ENCODE measurements around the gene PARD6B.
"Not testable (repeated sequence)": the region's sequence is repeated elsewhere in the genome, so short reads cannot be mapped to it uniquely, and the experiment has no call there.

The PARD6B gene

GRCh38 chr20:50714426-50714825 lies 17.0 kb upstream of the PARD6B start:
- H3K9me3 Mint-ChIP-seq; H3K36me3 Mint-ChIP-seq (ENCODE audit: low read depth); H3K4me1 Mint-ChIP-seq (ENCODE audit: low read depth); H3K4me3 Mint-ChIP-seq; H3K27ac Mint-ChIP-seq: not testable (repeated sequence)
- peaks cover 27% of the 10 kb centered on the region for H3K27me3 Mint-ChIP-seq (ENCODE audit: low read depth)

DNA sequence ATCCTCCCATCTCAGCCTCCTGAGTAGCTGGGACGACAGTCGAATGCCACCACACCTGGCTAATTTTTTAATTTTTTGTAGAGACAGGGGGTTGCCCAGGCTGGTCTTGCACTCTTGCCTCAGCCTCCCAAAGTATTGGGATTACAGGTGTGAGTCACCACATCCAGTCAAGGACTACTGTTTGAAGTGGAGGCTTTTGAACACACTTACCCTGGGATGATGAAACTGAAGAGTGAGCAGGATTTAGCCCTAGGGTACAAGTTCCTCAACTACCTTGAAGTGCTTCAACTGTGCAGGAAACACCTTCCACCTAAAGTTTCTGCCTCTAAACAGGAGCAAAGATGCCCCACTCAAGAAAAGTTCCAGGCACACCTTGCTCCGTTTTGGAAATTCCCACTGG lies 15.7 kb upstream of the PARD6B start:
- Mint-ChIP-seq H3K4me3 (no peak overlapping the region), H3K27me3 (ENCODE audit: low read depth) (peaks cover 27% of the 10 kb centered on the region), H3K36me3 (ENCODE audit: low read depth) (no peaks in the 10 kb centered on the region), H3K4me1 (ENCODE audit: low read depth) (no peaks in the 10 kb centered on the region), H3K9me3 (no peaks in the 10 kb centered on the region), H3K27ac (no peak overlapping the region)

GRCh38 chr20:50716518-50716917 lies 14.9 kb upstream of the PARD6B start:
- Mint-ChIP-seq H3K9me3 (no peaks in the 10 kb centered on the region), H3K27me3 (ENCODE audit: low read depth) (peaks cover 21% of the 10 kb centered on the region), H3K4me3 (no peak overlapping the region), H3K4me1 (ENCODE audit: low read depth) (no peaks in the 10 kb centered on the region), H3K36me3 (ENCODE audit: low read depth) (no peaks in the 10 kb centered on the region), H3K27ac (no peak overlapping the region)

DNA sequence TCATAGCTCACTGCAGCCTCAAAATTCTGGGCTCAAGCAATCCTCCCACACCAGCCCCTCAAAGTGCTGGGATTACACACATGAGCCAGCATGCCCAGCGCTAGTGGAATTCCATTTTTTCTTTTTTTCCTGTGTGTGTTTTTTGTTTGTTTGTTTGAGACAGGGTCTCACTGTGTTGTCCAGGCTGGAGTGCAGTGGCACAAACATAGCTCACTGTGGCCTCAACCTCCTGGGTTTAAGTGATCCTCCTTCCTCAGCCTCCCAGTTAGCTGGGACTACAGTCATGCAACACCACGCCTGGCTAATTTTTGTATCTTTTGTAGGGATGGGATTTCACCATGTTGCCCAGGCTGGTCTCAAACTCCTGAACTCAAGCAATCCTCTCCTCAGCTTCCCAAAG lies 14.1 kb upstream of the PARD6B start:
- Mint-ChIP-seq H3K4me1 (ENCODE audit: low read depth) (no peaks in the 10 kb centered on the region), H3K27ac (no peak overlapping the region), H3K4me3 (no peak overlapping the region), H3K9me3 (no peaks in the 10 kb centered on the region), H3K27me3 (ENCODE audit: low read depth) (peaks cover 21% of the 10 kb centered on the region), H3K36me3 (ENCODE audit: low read depth) (no peaks in the 10 kb centered on the region)

- H3K36me3 Mint-ChIP-seq (ENCODE audit: low read depth): no peaks in the 10 kb centered on the region
- no peaks in the 10 kb centered on the region for H3K9me3 Mint-ChIP-seq
- H3K27me3 Mint-ChIP-seq (ENCODE audit: low read depth): peaks cover 13% of the 10 kb centered on the region
- no peak overlapping the region for H3K27ac Mint-ChIP-seq
- H3K4me1 Mint-ChIP-seq (ENCODE audit: low read depth): no peaks in the 10 kb centered on the region
- no peak overlapping the region for H3K4me3 Mint-ChIP-seq
Measured at GRCh38 chr20:50717974-50718761, 13.2 kb upstream of the PARD6B start.

DNA sequence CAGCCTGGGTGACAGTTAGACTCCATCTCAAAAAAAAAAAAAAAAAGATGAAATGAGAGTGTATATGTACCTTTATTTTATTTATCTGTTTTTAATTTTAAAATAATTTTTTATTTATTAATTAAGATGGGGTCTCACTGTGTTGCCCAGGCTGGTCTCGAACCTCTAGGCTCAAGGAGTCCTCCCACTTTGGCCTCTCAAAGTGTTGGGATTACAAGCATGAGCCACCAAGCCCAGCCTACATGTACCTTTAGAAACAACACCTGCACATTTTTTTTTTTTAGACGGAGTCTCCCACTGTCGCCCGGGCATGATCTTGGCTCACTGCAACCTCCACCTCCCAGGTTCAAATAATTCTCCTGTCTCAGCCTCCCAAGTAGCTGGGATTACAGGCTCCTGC lies 12.1 kb upstream of the PARD6B start:
- Mint-ChIP-seq H3K4me3 (no peak overlapping the region), H3K27ac (no peak overlapping the region), H3K4me1 (ENCODE audit: low read depth) (no peaks in the 10 kb centered on the region), H3K27me3 (ENCODE audit: low read depth) (peaks cover 12% of the 10 kb centered on the region), H3K36me3 (ENCODE audit: low read depth) (no peaks in the 10 kb centered on the region), H3K9me3 (no peaks in the 10 kb centered on the region)

DNA sequence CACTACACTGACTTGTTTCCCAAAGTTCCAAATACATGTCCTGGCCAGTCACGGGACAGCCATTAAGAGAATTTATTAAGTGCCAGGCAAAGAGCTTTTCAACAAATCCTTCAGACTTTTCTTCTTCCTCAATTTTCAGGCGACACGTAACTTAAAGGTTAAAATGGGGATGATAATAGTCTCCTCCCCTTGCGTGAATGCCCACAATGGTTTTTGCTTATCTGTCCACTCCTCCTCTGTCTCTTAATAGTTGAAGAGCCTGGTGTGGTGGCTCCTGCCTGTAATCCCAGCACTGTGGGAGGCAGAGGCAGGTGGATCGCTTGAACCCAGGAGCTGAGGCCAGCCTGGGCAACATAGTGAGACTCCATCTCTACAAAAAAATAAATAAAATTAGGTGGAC lies 11.4 kb upstream of the PARD6B start:
- H3K36me3 Mint-ChIP-seq (ENCODE audit: low read depth): no peaks in the 10 kb centered on the region
- H3K27me3 Mint-ChIP-seq (ENCODE audit: low read depth): peaks cover 12% of the 10 kb centered on the region
- no peak overlapping the region for H3K27ac Mint-ChIP-seq
- no peaks in the 10 kb centered on the region for H3K9me3 Mint-ChIP-seq
- H3K4me3 Mint-ChIP-seq: no peak overlapping the region
- H3K4me1 Mint-ChIP-seq (ENCODE audit: low read depth): no peaks in the 10 kb centered on the region

DNA sequence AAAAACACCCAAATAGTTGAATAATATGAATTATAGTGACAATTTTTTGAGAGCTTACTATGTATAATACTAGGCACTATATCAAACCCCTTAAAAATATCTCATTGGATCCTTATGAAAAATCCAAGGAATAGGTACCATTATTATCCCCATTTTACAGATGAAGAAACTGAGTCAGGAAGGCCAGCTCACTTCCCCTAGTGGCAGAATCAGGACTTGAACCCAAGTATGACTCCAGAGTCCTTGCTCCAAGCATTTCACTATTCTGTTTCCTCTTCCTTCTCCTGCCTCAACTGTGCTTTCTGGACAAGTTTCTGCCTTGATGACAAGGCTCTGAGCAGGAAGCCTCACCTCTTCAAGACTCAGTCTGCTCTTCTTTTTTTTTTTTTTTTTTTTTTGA lies 10.8 kb upstream of the PARD6B start:
- Mint-ChIP-seq H3K27ac (no peak overlapping the region), H3K4me1 (ENCODE audit: low read depth) (no peaks in the 10 kb centered on the region), H3K36me3 (ENCODE audit: low read depth) (no peaks in the 10 kb centered on the region), H3K27me3 (ENCODE audit: low read depth) (peaks cover 12% of the 10 kb centered on the region), H3K4me3 (no peak overlapping the region), H3K9me3 (no peaks in the 10 kb centered on the region)

- peaks cover 9% of the 10 kb centered on the region for H3K27me3 Mint-ChIP-seq (ENCODE audit: low read depth)
- no peak overlapping the region for H3K27ac Mint-ChIP-seq
- H3K4me3 Mint-ChIP-seq: no peak overlapping the region
- H3K36me3 Mint-ChIP-seq (ENCODE audit: low read depth): no peaks in the 10 kb centered on the region
- no peaks in the 10 kb centered on the region for H3K9me3 Mint-ChIP-seq
- no peaks in the 10 kb centered on the region for H3K4me1 Mint-ChIP-seq (ENCODE audit: low read depth)
Measured at GRCh38 chr20:50721881-50722281, 9.5 kb upstream of the PARD6B start.

GRCh38 chr20:50722424-50723155 lies 8.8 kb upstream of the PARD6B start:
- Mint-ChIP-seq H3K36me3 (ENCODE audit: low read depth) (no peaks in the 10 kb centered on the region), H3K4me3 (no peak overlapping the region), H3K4me1 (ENCODE audit: low read depth) (no peaks in the 10 kb centered on the region), H3K27me3 (ENCODE audit: low read depth) (peaks cover 9% of the 10 kb centered on the region), H3K9me3 (no peaks in the 10 kb centered on the region), H3K27ac (no peak overlapping the region)

GRCh38 chr20:50723672-50724071 lies 7.7 kb upstream of the PARD6B start:
- H3K4me1 Mint-ChIP-seq (ENCODE audit: low read depth): no peaks in the 10 kb centered on the region
- H3K27ac Mint-ChIP-seq: no peak overlapping the region
- no peaks in the 10 kb centered on the region for H3K36me3 Mint-ChIP-seq (ENCODE audit: low read depth)
- no peaks in the 10 kb centered on the region for H3K27me3 Mint-ChIP-seq (ENCODE audit: low read depth)
- no peak overlapping the region for H3K4me3 Mint-ChIP-seq
- no peaks in the 10 kb centered on the region for H3K9me3 Mint-ChIP-seq

- Mint-ChIP-seq H3K27ac (no peak overlapping the region), H3K4me1 (ENCODE audit: low read depth) (no peaks in the 10 kb centered on the region), H3K9me3 (no peaks in the 10 kb centered on the region), H3K4me3 (no peak overlapping the region), H3K27me3 (ENCODE audit: low read depth) (no peaks in the 10 kb centered on the region), H3K36me3 (ENCODE audit: low read depth) (no peaks in the 10 kb centered on the region)
Measured at GRCh38 chr20:50724112-50724725, 7.2 kb upstream of the PARD6B start.

DNA sequence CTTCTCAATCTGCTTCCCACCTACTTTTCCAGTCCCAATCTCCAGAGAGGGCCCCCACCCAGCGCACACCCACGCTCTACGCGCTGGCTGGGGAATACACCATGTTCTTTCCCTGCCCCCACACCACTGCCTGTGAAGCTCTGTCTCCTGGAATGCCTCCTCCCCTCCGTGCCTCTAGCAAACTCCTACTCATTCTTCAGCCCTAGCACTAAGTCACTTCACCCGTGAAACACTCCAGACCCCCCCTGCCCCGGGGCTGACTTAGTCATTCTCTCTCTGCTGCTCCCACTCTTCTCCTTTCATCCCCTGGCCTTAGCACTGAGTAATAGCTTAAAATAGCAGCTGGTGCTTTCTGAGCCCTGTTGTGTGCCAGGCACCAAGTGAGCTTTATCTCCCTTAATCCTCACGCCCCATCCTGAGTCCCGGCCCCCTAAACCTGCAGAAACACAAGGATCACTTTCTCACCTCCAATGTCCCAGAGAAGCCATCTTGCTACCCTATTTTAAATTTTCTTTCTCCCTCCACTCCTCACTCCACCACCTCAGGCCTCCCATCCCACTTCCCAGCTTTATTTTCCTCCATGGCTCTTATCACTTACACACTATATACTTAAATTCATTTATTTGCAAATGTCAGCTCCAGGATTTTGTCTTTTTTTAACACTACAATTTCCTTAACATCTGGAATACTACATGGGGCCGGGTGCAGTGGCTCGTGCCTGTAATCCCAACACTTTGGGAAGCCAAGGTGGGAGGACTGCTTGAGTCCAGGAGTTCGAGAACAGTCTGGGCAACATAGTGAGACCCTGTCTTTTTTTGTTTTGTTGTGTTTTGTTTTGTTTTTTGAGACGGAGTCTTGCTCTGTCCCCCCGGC lies 6.3 kb upstream of the PARD6B start:
- Mint-ChIP-seq H3K9me3 (no peaks in the 10 kb centered on the region), H3K4me1 (ENCODE audit: low read depth) (peaks cover under 1% of the 10 kb centered on the region), H3K27ac (no peak overlapping the region), H3K27me3 (ENCODE audit: low read depth) (no peaks in the 10 kb centered on the region), H3K36me3 (ENCODE audit: low read depth) (no peaks in the 10 kb centered on the region), H3K4me3 (no peak overlapping the region)

- Mint-ChIP-seq H3K27me3 (ENCODE audit: low read depth) (no peaks in the 10 kb centered on the region), H3K27ac (no peak overlapping the region), H3K9me3 (no peaks in the 10 kb centered on the region), H3K4me3 (no peak overlapping the region), H3K36me3 (ENCODE audit: low read depth) (no peaks in the 10 kb centered on the region), H3K4me1 (ENCODE audit: low read depth) (peaks cover 3% of the 10 kb centered on the region)
Measured at GRCh38 chr20:50725724-50726005, 5.7 kb upstream of the PARD6B start.
